HCT116 (cell line): ENCODE results near the gene ISG20. TPM values are rescaled to one million over a fixed set of nuclear protein-coding genes. Genes with fewer than 3 reads are reported as not detected.

ENCODE experiments used
- ATAC-seq: fragments of 200-7000 bp; cut with Tn5 transposase; 2 replicates; pipeline ENCODE4 v1.9.1; 2020; ENCODE audit warnings: mild to moderate bottlenecking, moderate library complexity
- BruUV-seq: library from RNA; stranded (reverse); fragments of 400-500 nt; replicated peaks from 2 replicates; lab custom pipeline; 2021; lab: Mats Ljungman, UMichigan
- CTCF ChIA-PET: fragments of 300-600 bp; sonication (Branson Sonifier 250); formaldehyde crosslinking; loops from one replicate; lab custom pipeline; 2021; ENCODE audit warnings: antibody characterized with exemption; lab: Charles Lee
- POLR2A ChIA-PET: fragments of 300-600, 350-600 bp; sonication (Branson Sonifier 250); formaldehyde crosslinking; loops from one replicate; lab custom pipeline; 2021; ENCODE audit warnings: antibody characterized with exemption; lab: Charles Lee
- RAD21 ChIA-PET, 2 experiments: fragments of 300-600 bp; sonication (Branson Sonifier 250); formaldehyde crosslinking; loops; one replicate each; lab custom pipeline; 2023; ENCODE audit warnings: low total read pairs in 2 of 2; ENCODE audit not compliant: uncharacterized antibody in 2 of 2, unreplicated experiment in 2 of 2, low non-redundant PET in 1 of 2; lab: Charles Lee
- DNase-seq: peaks from one replicate; pipeline ENCODE4 v3.0.0-alpha.2; 2010; ENCODE audit warnings: low read depth, low spot score
- H2AFZ ChIP-seq: fragments of 200-600 bp; shearing (Covaris generic), sonication (generic); 2 replicates; pipeline ENCODE4 v1.6.1; 2017; ENCODE audit warnings: low read depth, mixed run types, mixed read lengths, antibody characterized with exemption, low read length; ENCODE audit not compliant: poor library complexity, severe bottlenecking
- H3K27ac ChIP-seq: 2 replicates; pipeline ENCODE4 v1.5.1; 2012; ENCODE audit warnings: low read depth, low read length
- H3K27me3 ChIP-seq: fragments of 200-600 bp; sonication (generic); 2 replicates; pipeline ENCODE4 v1.6.1; 2016; ENCODE audit warnings: mixed run types, low read length, mixed read lengths; ENCODE audit not compliant: insufficient read depth
- H3K36me3 ChIP-seq, 2 experiments: fragments of 200-500 bp in 1 of 2; fragments of 200-600 bp in 1 of 2; sonication (Bioruptor generic) in 1 of 2; sonication (generic) in 1 of 2; 2 replicates each; pipeline versions ENCODE4 v1.5.1 to v1.6.1; 2014 to 2016; ENCODE audit warnings: low read length in 2 of 2, inconsistent platforms in 1 of 2, mixed read lengths in 1 of 2, mixed run types in 1 of 2; ENCODE audit not compliant: insufficient read depth in 2 of 2, control insufficient read depth in 1 of 2
- H3K4me1 ChIP-seq, 2 experiments: fragments of 200-600 bp in 1 of 2; sonication (generic) in 1 of 2; 2 replicates each; pipeline versions ENCODE4 v1.5.1 to v1.6.1; 2012 to 2017; ENCODE audit warnings: low read length in 2 of 2, inconsistent platforms in 1 of 2, mild to moderate bottlenecking in 1 of 2, mixed read lengths in 1 of 2, mixed run types in 1 of 2, moderate library complexity in 1 of 2; ENCODE audit not compliant: insufficient read depth in 2 of 2, control insufficient read depth in 1 of 2
- H3K4me2 ChIP-seq: fragments of 200-600 bp; sonication (generic); 2 replicates; pipeline ENCODE4 v1.6.1; 2017; ENCODE audit warnings: mixed run types, low read length, mixed read lengths
- H3K4me3 ChIP-seq, 2 experiments: fragments of 200-600 bp in 1 of 2; sonication (generic) in 1 of 2; replicated peaks in 1 of 2; 2 replicates each; pipeline ENCODE4 v1.5.1; 2011 to 2016; ENCODE audit warnings: low read length in 2 of 2, control low read depth in 1 of 2, low read depth in 1 of 2, mild to moderate bottlenecking in 1 of 2, mixed read lengths in 1 of 2, mixed run types in 1 of 2
- H3K79me2 ChIP-seq: fragments of 200-600 bp; sonication (generic); 2 replicates; pipeline ENCODE4 v1.6.1; 2017; ENCODE audit warnings: mild to moderate bottlenecking, mixed run types, low read length, moderate library complexity, mixed read lengths; ENCODE audit not compliant: insufficient read depth
- H3K9ac ChIP-seq: fragments of 200-600 bp; sonication (generic); 2 replicates; pipeline ENCODE4 v1.6.1; 2016; ENCODE audit warnings: low read length, mixed read lengths
- H3K9me2 ChIP-seq: fragments of 200-600 bp; sonication (generic), shearing (Covaris generic); 2 replicates; pipeline ENCODE4 v1.6.1; 2017; ENCODE audit warnings: mixed run types, mild to moderate bottlenecking, moderate library complexity; ENCODE audit not compliant: insufficient read depth
- H3K9me3 ChIP-seq, 2 experiments: fragments of 200-500 bp in 1 of 2; fragments of 200-600 bp in 1 of 2; sonication (Bioruptor generic) in 1 of 2; sonication (generic) in 1 of 2; 2 replicates each; pipeline ENCODE4 v1.6.1; 2014 to 2017; ENCODE audit warnings: low read length in 2 of 2, mixed read lengths in 2 of 2, inconsistent platforms in 1 of 2, low read depth in 1 of 2, mild to moderate bottlenecking in 1 of 2, mixed run types in 1 of 2, moderate library complexity in 1 of 2; ENCODE audit not compliant: control insufficient read depth in 1 of 2, insufficient read depth in 1 of 2
- H4K20me1 ChIP-seq: fragments of 200-600 bp; sonication (generic), shearing (Covaris generic); 2 replicates; pipeline ENCODE4 v1.6.1; 2017; ENCODE audit warnings: mixed run types, mild to moderate bottlenecking, moderate library complexity; ENCODE audit not compliant: insufficient read depth
- ATF3 ChIP-seq: IDR thresholded peaks from 2 replicates; pipeline ENCODE4 v1.6.1; 2012
- CBX3 ChIP-seq: IDR thresholded peaks from 2 replicates; pipeline ENCODE4 v1.6.1; 2012; ENCODE audit warnings: low read depth
- CEBPB ChIP-seq: IDR thresholded peaks from 2 replicates; pipeline ENCODE4 v1.6.1; 2012; ENCODE audit warnings: low read depth
- CTCF ChIP-seq, 3 experiments: fragments of 200-600 bp in 1 of 3; sonication (generic) in 1 of 3; IDR thresholded peaks in 2 of 3; conservative IDR thresholded peaks in 1 of 3; 2 replicates each; pipeline ENCODE4 v1.5.1; 2012 to 2017; ENCODE audit warnings: low read depth in 2 of 3, low read length in 2 of 3, antibody characterized with exemption in 1 of 3, borderline replicate concordance in 1 of 3, control low read depth in 1 of 3, mild to moderate bottlenecking in 1 of 3, mixed read lengths in 1 of 3, mixed run types in 1 of 3, moderate library complexity in 1 of 3; ENCODE audit not compliant: insufficient read depth in 1 of 3
- EGR1 ChIP-seq: IDR thresholded peaks from 2 replicates; pipeline ENCODE4 v1.6.1; 2012; ENCODE audit warnings: low read depth
- ELF1 ChIP-seq: IDR thresholded peaks from 2 replicates; pipeline ENCODE4 v1.6.1; 2012; ENCODE audit warnings: low read depth, borderline replicate concordance
- EZH2phosphoT487 ChIP-seq: fragments of 200-600 bp; IDR thresholded peaks from 2 replicates; pipeline ENCODE4 v1.6.1; 2018; ENCODE audit warnings: antibody characterized with exemption, borderline replicate concordance
- FOSL1 ChIP-seq: IDR thresholded peaks from 2 replicates; pipeline ENCODE4 v1.6.1; 2012; ENCODE audit warnings: low read depth
- MAX ChIP-seq: IDR thresholded peaks from 2 replicates; pipeline ENCODE4 v1.6.1; 2012
- POLR2AphosphoS5 ChIP-seq: IDR thresholded peaks from 2 replicates; pipeline ENCODE4 v1.6.1; 2011; ENCODE audit warnings: mild to moderate bottlenecking, low read depth, low read length, moderate library complexity
- RAD21 ChIP-seq: IDR thresholded peaks from 2 replicates; pipeline ENCODE4 v1.6.1; 2012; ENCODE audit warnings: low read depth, mild to moderate bottlenecking
- SIN3A ChIP-seq: IDR thresholded peaks from 2 replicates; pipeline ENCODE4 v1.6.1; 2012; ENCODE audit warnings: low read depth
- SP1 ChIP-seq: IDR thresholded peaks from 2 replicates; pipeline ENCODE4 v1.6.1; 2012; ENCODE audit warnings: low read depth
- SRF ChIP-seq: IDR thresholded peaks from 2 replicates; pipeline ENCODE4 v1.6.1; 2012; ENCODE audit warnings: low read depth
- YY1 ChIP-seq: IDR thresholded peaks from 2 replicates; pipeline ENCODE4 v1.6.1; 2011; ENCODE audit warnings: low read length, low read depth, moderate library complexity, mild to moderate bottlenecking; ENCODE audit not compliant: insufficient replicate concordance; ENCODE audit errors: extremely low read depth
- ZBTB33 ChIP-seq: IDR thresholded peaks from 2 replicates; pipeline ENCODE4 v1.6.1; 2011; ENCODE audit warnings: mild to moderate bottlenecking, low read length, moderate library complexity; ENCODE audit not compliant: insufficient replicate concordance; ENCODE audit errors: extremely low read depth
- ZNF274 ChIP-seq: fragments of 200-500 bp; sonication (Bioruptor generic); IDR thresholded peaks from 2 replicates; pipeline ENCODE4 v1.6.1; 2014; ENCODE audit warnings: mild to moderate bottlenecking, low read depth, low read length, inconsistent platforms
- intact Hi-C: fragments of 100-400 bp; cut with micrococcal nuclease; formaldehyde crosslinking; loops from 2 replicates; pipeline ENCODE4 v1.10.0; 2022
- total RNA-seq: library from RNA; stranded (reverse); gene quantifications from one replicate; pipeline ENCODE4 v1.2.1, GENCODE V29; 2021; ENCODE audit not compliant: unreplicated experiment

ISG20 gene
- total RNA-seq, 1 experiment from 2014 or later = 11.0 TPM

- H3K9me2 ChIP-seq = no peaks in the 10 kb centered on the region
- BruUV-seq = no TSS peak
- no peak overlapping the region for H3K27ac ChIP-seq
- intact Hi-C loops = no loop called here
- H2AFZ ChIP-seq = no peak overlapping the region
- no peak for TF ChIP-seq ATF3
- TF ChIP-seq MAX = no peak
- no peak for TF ChIP-seq CBX3
- no peak for TF ChIP-seq SIN3A
- no peak for TF ChIP-seq EGR1
- no peak for TF ChIP-seq POLR2AphosphoS5
- TF ChIP-seq YY1 = no peak
- TF ChIP-seq FOSL1 = no peak
- no peak for TF ChIP-seq ZNF274
- no peak for TF ChIP-seq SRF
- no peak for TF ChIP-seq ELF1
- TF ChIP-seq CEBPB = no peak
- no peak for TF ChIP-seq RAD21
- TF ChIP-seq SP1 = no peak
- TF ChIP-seq ZBTB33 = no peak
- TF ChIP-seq EZH2phosphoT487 = no peak
- no peak for TF ChIP-seq CTCF (IDR thresholded peaks at IDR 0.05 in 2 of 3, conservative IDR thresholded peaks at IDR 0.05 in 1 of 3; ENCODE audit: borderline replicate concordance in 1 of 3, insufficient read depth in 1 of 3, low read depth in 2 of 3, low read length in 2 of 3)
- no peak for DNase-seq
- POLR2A ChIA-PET = no interaction called here
- no peaks in the 10 kb centered on the region for H3K4me1 ChIP-seq
- no peak overlapping the region for H3K4me2 ChIP-seq
- no peaks in the 10 kb centered on the region for H3K79me2 ChIP-seq
- H3K27me3 ChIP-seq = peaks cover 39% of the 10 kb centered on the region
- no peaks in the 10 kb centered on the region for H3K36me3 ChIP-seq
- RAD21 ChIA-PET = no interaction called here
- no peak overlapping the region for H3K4me3 ChIP-seq
- CTCF ChIA-PET = no interaction called here
- no peak overlapping the region for H3K9ac ChIP-seq
- no peaks in the 10 kb centered on the region for H3K9me3 ChIP-seq
- ATAC-seq = no peak
- no peaks in the 10 kb centered on the region for H4K20me1 ChIP-seq
Observed at GRCh38 chr15:88703533-88703932, 64.7 kb downstream of the ISG20 start.
